ENCODE data around the gene COA8.

COA8 gene

DNA sequence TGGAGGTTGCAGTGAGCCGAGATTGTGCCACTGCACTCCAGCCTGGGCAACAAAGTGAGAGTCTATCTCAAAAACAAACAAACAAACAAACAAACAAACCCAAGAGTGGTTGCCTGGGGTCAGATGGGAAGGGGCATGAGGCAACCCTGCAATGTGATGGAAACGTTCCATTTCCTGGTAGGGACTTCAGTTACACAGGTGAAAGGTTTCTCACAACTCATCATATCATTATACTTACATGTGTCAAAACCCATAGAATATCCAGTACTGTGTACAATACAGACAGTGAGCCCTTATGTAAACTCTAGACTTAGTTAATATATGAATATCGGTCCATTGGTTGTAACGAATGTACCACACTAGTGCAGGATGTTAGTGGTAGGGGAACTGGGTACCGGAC is 59.1 kb downstream of the COA8 start:
- no peak for DNase-seq (ENCODE audit: low read depth, low spot score)

DNA sequence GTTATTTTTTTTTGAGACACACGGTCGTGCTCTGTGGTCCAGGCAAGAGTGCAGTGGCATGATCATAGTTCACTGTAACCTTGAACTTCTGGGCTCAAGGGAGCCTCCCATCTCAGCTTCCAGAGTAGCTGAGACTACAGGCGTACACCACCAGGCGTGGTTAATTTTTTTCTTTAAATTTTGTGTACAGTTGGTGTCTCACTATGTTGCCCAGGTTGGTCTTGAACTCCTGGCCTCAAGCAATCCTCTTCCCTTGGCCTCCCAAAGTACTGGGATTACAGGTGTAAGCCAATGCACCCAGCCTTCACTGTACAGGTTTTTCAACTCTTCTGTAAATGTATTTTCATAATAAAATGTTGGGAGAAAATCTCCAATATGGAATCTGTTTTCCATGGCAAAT is 60.5 kb downstream of the COA8 start:
- DNase-seq (ENCODE audit: low read depth, low spot score) = no peak

DNA sequence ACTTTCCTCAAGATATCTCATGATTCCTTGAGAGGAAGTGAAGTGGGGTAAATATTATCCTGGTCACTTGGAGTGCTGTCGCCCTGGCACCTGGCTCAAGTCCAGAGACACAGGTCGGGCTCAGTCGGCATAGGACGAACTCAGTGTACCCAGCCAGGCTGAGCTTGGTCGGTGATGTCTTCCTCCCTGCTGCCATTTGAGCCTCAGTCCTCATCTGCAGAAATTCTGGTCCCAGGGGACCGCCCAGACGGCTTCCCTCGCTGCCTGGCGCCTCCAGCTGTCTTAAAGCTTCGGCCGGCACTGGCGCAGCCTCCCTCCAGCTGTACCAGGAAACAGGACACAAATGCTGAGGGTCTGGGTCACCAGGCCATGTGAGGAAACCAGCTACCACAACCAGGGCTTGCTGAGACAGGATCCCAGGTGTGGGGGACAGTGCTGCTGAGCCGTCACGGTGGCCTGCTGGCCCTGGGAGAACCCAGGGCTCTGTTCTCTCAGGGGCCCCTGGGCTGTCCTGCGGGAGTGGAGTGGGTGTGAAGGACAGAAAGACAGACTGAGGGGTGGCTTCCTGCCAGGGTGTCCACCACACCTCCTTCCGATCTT is 61.2 kb downstream of the COA8 start:
- no peak for DNase-seq (ENCODE audit: low read depth, low spot score)

DNA sequence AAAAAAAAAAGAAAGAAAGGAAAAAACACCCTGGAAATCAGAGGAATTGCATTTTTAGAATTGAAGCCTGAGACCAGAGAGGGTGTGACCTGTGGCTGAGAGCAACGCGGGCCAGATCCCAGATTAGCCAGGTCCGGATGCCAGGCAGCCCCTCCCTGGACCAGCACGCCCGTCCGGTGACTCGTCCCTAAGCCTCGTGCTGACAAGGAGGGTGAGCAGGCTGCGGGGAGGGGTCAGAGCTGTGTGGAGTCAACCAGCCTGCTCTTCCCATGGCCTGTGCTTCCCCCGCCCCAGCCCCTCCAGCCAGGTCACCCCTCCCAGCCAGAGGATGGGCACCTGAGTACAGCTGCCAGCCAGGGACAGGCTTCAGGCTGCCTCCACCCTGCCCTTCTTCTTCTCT is 62.1 kb downstream of the COA8 start:
- peak; percentile 71 for DNase-seq (ENCODE audit: low read depth, low spot score)

DNA sequence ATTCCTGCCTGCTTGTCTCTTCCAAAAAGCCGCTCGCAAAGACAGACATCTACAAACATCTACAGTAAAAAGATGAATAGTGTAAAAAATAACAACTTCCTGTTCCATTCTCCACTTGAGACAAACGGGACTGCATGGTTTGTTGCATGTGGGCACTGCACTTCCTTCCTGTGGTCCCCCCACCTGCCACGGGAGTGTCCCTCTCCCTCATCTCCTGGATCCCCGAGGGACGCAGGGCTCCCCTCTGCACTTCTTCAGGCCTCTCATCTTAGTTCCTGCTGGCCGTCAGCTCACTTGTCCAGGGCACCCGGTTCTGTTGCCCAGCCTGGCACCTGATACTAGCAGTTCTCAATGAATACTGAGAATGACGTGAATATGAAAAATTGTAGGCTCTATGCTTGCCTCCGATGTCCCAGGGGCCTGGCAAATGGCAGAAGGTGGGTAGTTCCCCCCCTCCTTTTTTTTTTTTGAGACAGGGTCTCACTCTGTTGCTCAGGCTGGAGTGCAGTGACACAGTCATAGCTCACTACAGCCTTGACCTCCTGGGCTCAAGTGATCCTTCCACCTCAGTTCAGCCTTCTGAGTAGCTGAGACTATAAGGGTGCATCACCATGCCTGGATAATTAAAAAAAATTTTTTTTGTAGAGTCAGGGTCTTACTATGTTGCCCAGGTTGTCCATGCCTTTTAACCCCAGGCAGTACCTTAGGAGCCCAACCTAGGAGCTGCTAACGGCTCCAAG is 62.8 kb downstream of the COA8 start:
- DNase-seq (ENCODE audit: low read depth, low spot score) = no peak

DNA sequence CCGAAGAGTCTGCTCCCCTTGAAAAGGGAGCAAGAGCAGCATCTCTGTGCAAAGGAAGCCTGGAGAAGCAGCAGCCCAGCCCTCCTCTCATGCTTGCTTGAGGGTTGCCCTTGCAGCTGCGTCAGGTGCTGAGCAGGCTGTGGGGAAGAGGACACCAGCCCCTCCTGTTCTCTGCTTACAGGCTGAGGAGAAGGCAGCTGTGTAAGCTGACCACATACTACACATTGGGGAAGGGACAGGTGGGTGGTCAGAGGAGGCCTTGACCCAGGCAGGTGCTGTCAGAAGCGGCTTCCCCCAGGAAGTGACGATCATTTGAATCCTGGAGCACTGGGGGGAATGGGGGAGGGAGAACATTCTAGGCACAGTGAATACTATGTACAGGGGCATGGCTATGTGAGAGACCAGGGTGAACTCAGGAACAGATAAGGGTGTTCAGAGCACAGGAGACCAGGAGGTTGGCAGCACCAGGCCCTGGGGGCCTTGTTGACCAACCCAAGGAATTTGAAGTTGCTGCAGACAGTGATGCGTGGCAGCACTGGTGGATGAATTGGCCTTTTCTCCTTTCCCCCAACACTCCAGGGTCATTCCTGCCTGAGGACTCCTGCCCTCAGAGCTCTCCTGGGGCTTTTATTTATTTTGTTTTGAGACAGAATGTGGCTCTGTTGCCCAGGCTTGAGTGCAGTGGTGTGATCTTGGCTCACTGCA is 63.5 kb downstream of the COA8 start:
- DNase-seq (ENCODE audit: low read depth, low spot score) = no peak

DNA sequence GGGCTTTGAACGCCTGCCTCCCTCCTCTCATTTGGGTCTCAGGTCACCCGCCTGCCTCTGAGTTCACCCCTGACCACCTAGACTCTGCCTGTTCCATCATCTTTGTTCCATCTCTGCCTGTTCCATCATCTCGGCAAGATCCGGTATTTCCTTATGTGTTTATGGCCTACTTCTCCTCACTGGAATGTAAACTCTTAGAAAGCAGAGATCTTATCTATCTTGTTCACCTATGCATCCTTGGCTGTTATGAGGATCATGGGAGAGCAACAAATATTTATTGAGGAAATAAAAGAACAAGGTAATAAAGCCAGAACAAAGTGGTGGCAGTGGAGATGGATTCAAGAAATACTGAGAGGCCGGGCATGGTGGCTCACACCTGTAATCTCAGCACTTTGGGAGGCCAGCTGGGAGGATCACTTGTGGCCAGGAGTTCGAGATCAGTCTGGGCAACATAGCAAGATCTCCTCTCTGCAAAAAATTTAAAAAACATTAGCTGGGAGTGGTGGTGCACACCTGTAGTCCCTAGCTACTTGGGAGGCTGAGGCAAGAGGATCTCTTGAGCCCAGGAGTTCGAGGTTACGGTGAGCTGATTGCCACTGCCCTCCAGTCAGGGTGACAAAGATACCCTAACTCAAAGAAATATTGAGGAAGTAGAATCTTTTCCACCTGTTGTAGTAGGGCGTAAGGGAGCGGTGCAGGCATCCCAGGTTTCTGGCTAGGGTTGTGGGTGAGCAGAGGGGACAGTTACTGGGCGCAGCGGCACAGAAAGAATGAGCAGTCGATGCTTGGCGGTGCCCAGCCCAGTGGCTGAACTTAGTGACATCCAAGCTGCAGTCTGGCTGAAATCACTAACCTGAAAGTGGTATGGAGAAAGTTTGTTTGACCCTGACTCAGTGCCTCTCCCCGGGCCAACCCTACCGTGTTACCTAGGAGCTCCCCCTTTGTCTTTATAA is 64.6 kb downstream of the COA8 start:
- no peak for DNase-seq (ENCODE audit: low read depth, low spot score)

- DNase-seq (ENCODE audit: low read depth, low spot score) = peak; percentile 91
Observed at GRCh38 chr14:103628221-103628683, 65.5 kb downstream of the COA8 start.

GRCh38 chr14:103628684-103629502 is 66.1 kb downstream of the COA8 start, which contains the start of gene KLC1:
TSS of gene KLC1 (plus strand) at chr14:103629211. CDS start at chr14:103654565, 25,354 bp downstream.
- DNase-seq (ENCODE audit: low read depth, low spot score) = peak; percentile 90

DNA sequence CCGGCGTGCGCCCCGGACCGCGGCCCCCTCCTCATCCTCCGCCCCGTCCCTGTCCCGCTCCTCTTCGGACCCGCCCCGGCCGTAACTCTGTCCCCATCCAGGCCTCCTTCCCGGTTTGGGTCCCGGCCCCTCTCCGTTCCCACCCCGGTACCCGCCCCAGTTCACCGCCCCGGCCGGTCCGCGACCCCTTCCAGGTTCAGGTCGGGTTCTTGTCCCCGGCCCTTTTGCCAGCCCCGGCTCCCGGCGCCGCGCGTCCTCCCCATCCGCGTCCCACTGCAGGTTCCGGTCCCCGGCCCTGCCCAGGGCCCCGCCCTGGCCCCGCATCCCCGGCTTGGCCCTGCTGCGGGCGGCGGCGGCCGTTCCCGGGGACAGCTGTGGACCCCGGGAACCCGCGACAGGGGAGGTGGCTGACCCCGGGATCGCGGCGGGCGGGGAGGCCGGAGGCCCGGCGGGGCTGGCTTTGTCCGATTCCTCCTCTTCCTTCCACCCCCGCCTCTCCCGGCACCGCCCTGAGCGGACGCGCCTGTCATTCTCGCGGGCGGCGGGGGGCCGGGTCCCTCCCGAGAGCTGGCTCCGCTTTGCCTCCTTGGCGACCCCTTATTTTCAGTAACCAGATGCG is 66.9 kb downstream of the COA8 start:
- DNase-seq (ENCODE audit: low read depth, low spot score) = peak; percentile 50

DNA sequence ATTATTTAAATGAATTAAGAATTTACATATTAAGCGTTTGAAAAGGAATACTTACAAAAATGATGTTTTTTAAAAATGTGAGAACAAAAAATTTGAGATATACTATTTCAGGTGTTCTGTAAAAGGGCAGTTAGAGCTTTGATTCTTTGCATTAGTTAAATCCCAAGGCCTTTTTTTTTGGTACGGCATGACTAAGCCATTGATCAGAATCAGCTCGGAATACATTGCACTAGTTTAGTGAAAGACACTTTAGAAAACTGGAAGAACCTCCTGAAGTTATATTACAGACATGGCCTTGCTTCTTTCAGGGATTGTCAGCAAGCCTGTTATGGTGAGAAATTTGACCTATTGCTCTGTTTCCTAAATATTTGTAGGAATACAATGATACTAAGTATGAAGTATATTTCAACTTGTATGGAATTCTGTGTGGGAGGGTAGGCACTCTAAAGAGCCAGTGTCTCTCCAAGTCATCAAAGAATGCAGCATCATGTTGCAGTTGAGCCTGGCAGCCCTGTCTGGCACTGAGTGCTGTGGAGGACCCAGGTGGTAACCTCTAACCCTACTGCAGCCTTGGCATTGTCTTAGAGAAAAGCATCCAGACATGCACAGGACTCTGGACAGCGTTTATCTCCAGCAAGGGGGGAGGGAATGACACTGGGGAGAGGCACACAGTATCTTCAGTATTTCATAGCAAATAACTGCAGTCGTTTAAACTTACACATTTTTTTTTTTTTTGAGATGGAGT is 67.8 kb downstream of the COA8 start:
- DNase-seq (ENCODE audit: low read depth, low spot score) = no peak

GRCh38 chr14:103633391-103633790 is 70.6 kb downstream of the COA8 start:
- no peak for DNase-seq (ENCODE audit: low read depth, low spot score)

GRCh38 chr14:103634156-103634555 is 71.4 kb downstream of the COA8 start:
- no peak for DNase-seq (ENCODE audit: low read depth, low spot score)

GRCh38 chr14:103638594-103638993 is 75.8 kb downstream of the COA8 start:
- DNase-seq (ENCODE audit: low read depth, low spot score) = no peak
